MM.1S (cell line): ENCODE measurements around the gene GABRA5.
A peak's percentile ranks its signal among the peaks of the same experiment; 100 is the strongest.

Source experiments
- DNase-seq: peaks from one replicate; pipeline ENCODE4 v3.0.0-alpha.2; 2015
- H2AFZ ChIP-seq: fragments of 300-600 bp; sonication (generic); 2 replicates; pipeline ENCODE4 v1.6.0; 2016; ENCODE audit warnings: antibody characterized with exemption, low read length
- H3F3A ChIP-seq: fragments of 300-600 bp; sonication (generic); 2 replicates; pipeline ENCODE4 v1.6.1; 2016; ENCODE audit warnings: mild to moderate bottlenecking, antibody characterized with exemption, low read length, moderate library complexity, mixed read lengths; ENCODE audit not compliant: insufficient read depth
- H3K27ac ChIP-seq: fragments of 300-600 bp; sonication (generic); 2 replicates; pipeline ENCODE4 v1.5.1; 2016; ENCODE audit warnings: mild to moderate bottlenecking, low read length
- H3K27me3 ChIP-seq: fragments of 300-600 bp; sonication (generic); replicated peaks from 2 replicates; pipeline ENCODE4 v1.6.0; 2016; ENCODE audit warnings: low read length; ENCODE audit not compliant: insufficient read depth
- H3K36me3 ChIP-seq: fragments of 300-600 bp; sonication (generic); replicated peaks from 2 replicates; pipeline ENCODE4 v1.6.1; 2016; ENCODE audit warnings: mild to moderate bottlenecking, low read length, mixed read lengths; ENCODE audit not compliant: insufficient read depth
- H3K4me1 ChIP-seq: fragments of 300-600 bp; sonication (generic); 2 replicates; pipeline ENCODE4 v1.6.1; 2016; ENCODE audit warnings: low read length, mixed read lengths
- H3K4me2 ChIP-seq: fragments of 300-600 bp; sonication (generic); 2 replicates; pipeline ENCODE4 v1.6.0; 2016; ENCODE audit warnings: low read depth, low read length
- H3K4me3 ChIP-seq: fragments of 300-600 bp; sonication (generic); 2 replicates; pipeline ENCODE4 v1.5.1; 2016; ENCODE audit warnings: low read length, mixed read lengths
- H3K79me2 ChIP-seq: fragments of 300-600 bp; sonication (generic); 2 replicates; pipeline ENCODE4 v1.6.1; 2016; ENCODE audit warnings: mixed run types, low read length, mixed read lengths
- H3K9ac ChIP-seq: fragments of 300-600 bp; sonication (generic); 2 replicates; pipeline ENCODE4 v1.6.1; 2016; ENCODE audit warnings: low read length, mixed read lengths
- H3K9me2 ChIP-seq: fragments of 300-600 bp; sonication (generic); replicated peaks from 2 replicates; pipeline ENCODE4 v1.6.1; 2016; ENCODE audit warnings: mild to moderate bottlenecking, low read length, mixed read lengths; ENCODE audit not compliant: insufficient read depth
- H3K9me3 ChIP-seq: fragments of 300-600 bp; sonication (generic); replicated peaks from 2 replicates; pipeline ENCODE4 v1.6.1; 2016; ENCODE audit warnings: mild to moderate bottlenecking, low read length, mixed read lengths; ENCODE audit not compliant: insufficient read depth
- H4K20me1 ChIP-seq: fragments of 300-600 bp; sonication (generic); 2 replicates; pipeline ENCODE4 v1.6.1; 2016; ENCODE audit warnings: mild to moderate bottlenecking, low read length, moderate library complexity, mixed read lengths; ENCODE audit not compliant: insufficient read depth
- EZH2 ChIP-seq: fragments of 300-600 bp; sonication (generic); optimal IDR thresholded peaks from 2 replicates; pipeline ENCODE3; 2017; ENCODE audit warnings: low read depth, mild to moderate bottlenecking, antibody characterized with exemption, low read length, mixed read lengths
- EZH2phosphoT487 ChIP-seq: fragments of 300-600 bp; sonication (generic); IDR thresholded peaks from 2 replicates; pipeline ENCODE4 v1.6.1; 2018; ENCODE audit warnings: antibody characterized with exemption, low read length
- TF ChIP-seq, protein P1 (sequence below): fragments of 300-600 bp; sonication (generic); IDR thresholded peaks from 2 replicates; pipeline ENCODE4 v1.5.1; 2016; ENCODE audit warnings: antibody characterized with exemption, low read length, mixed read lengths

GABRA5 gene

GRCh38 chr15:26889298-26889898 lies 22.5 kb downstream of the GABRA5 start:
- TF ChIP-seq EZH2phosphoT487, result no peak
- TF ChIP-seq, protein P1, sequence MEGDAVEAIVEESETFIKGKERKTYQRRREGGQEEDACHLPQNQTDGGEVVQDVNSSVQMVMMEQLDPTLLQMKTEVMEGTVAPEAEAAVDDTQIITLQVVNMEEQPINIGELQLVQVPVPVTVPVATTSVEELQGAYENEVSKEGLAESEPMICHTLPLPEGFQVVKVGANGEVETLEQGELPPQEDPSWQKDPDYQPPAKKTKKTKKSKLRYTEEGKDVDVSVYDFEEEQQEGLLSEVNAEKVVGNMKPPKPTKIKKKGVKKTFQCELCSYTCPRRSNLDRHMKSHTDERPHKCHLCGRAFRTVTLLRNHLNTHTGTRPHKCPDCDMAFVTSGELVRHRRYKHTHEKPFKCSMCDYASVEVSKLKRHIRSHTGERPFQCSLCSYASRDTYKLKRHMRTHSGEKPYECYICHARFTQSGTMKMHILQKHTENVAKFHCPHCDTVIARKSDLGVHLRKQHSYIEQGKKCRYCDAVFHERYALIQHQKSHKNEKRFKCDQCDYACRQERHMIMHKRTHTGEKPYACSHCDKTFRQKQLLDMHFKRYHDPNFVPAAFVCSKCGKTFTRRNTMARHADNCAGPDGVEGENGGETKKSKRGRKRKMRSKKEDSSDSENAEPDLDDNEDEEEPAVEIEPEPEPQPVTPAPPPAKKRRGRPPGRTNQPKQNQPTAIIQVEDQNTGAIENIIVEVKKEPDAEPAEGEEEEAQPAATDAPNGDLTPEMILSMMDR, result peak; percentile 67
- no peak overlapping the region for H2AFZ ChIP-seq

GRCh38 chr15:26890451-26890850 lies 23.6 kb downstream of the GABRA5 start:
- no peaks in the 10 kb centered on the region for H3K27me3 ChIP-seq
- no peaks in the 10 kb centered on the region for H3F3A ChIP-seq
- no peak for DNase-seq
- H3K9ac ChIP-seq, result no peak overlapping the region
- no peak overlapping the region for H3K4me2 ChIP-seq
- H3K4me3 ChIP-seq, result no peak overlapping the region
- no peaks in the 10 kb centered on the region for H3K36me3 ChIP-seq
- no peaks in the 10 kb centered on the region for H3K9me2 ChIP-seq
- H3K79me2 ChIP-seq, result no peaks in the 10 kb centered on the region
- H3K4me1 ChIP-seq, result no peaks in the 10 kb centered on the region
- no peak overlapping the region for H3K27ac ChIP-seq
- TF ChIP-seq, protein P1, result no peak
- TF ChIP-seq EZH2, result no peak
- no peak for TF ChIP-seq EZH2phosphoT487
- H2AFZ ChIP-seq, result no peak overlapping the region
- H4K20me1 ChIP-seq, result no peaks in the 10 kb centered on the region
- no peaks in the 10 kb centered on the region for H3K9me3 ChIP-seq

More at GRCh38 chr15:26889298-26889898, 22.5 kb downstream of the GABRA5 start:
- Histone ChIP-seq H3K36me3 (no peaks in the 10 kb centered on the region), H3K9me2 (no peaks in the 10 kb centered on the region), H3K9ac (no peak overlapping the region), H3K4me1 (no peaks in the 10 kb centered on the region), H3K9me3 (no peaks in the 10 kb centered on the region), H4K20me1 (no peaks in the 10 kb centered on the region), H3K79me2 (no peaks in the 10 kb centered on the region), H3F3A (no peaks in the 10 kb centered on the region), H3K27me3 (no peaks in the 10 kb centered on the region), H3K4me3 (no peak overlapping the region), H3K27ac (no peak overlapping the region), H3K4me2 (no peak overlapping the region)
- DNase-seq, result peak; percentile 71

DNA sequence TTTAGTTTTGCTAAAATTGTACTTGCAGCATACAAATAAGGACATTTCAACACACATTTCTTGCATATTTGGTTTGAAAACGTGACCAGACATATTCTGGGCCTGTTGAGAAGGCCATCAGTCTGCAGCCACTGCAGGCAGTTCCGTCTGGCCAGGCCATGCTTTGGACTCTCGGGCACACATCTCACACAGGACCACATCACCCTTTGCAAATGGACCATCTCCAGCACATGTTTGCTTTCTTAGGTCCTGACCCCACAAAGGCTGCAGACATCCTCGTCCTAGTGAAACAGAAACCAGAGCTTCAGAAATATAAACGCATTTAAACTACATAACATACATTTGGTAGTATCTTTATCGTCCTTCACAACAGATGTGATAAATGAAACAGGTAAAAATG lies 24.1 kb downstream of the GABRA5 start:
- H3K9me2 ChIP-seq, result no peaks in the 10 kb centered on the region
- no peak for TF ChIP-seq EZH2phosphoT487
- no peak for TF ChIP-seq EZH2
- TF ChIP-seq, protein P1, result no peak
- H3K36me3 ChIP-seq, result no peaks in the 10 kb centered on the region
- H3K9me3 ChIP-seq, result no peaks in the 10 kb centered on the region
- H3K9ac ChIP-seq, result no peak overlapping the region
- H4K20me1 ChIP-seq, result no peaks in the 10 kb centered on the region
- no peak for DNase-seq
- H3K4me3 ChIP-seq, result no peak overlapping the region
- peak overlapping the region; percentile 39 for H3K4me2 ChIP-seq
- H3K4me1 ChIP-seq, result no peaks in the 10 kb centered on the region
- no peaks in the 10 kb centered on the region for H3F3A ChIP-seq
- H3K79me2 ChIP-seq, result no peaks in the 10 kb centered on the region
- H2AFZ ChIP-seq, result peak overlapping the region; percentile 32
- H3K27me3 ChIP-seq, result no peaks in the 10 kb centered on the region
- no peak overlapping the region for H3K27ac ChIP-seq
